HG02798 (cell line): ENCODE measurements around the gene LIMS1.
"Not testable (repeated sequence)": the region's sequence is repeated elsewhere in the genome, so short reads cannot be mapped to it uniquely, and the experiment has no call there.

ENCODE experiments used
- ATAC-seq: cut with Tn5 transposase; IDR thresholded peaks from one replicate; pipeline ENCODE4 v1.9.1; 2021; ENCODE audit warnings: mild to moderate bottlenecking; ENCODE audit not compliant: unreplicated experiment, poor library complexity

LIMS1 gene

DNA sequence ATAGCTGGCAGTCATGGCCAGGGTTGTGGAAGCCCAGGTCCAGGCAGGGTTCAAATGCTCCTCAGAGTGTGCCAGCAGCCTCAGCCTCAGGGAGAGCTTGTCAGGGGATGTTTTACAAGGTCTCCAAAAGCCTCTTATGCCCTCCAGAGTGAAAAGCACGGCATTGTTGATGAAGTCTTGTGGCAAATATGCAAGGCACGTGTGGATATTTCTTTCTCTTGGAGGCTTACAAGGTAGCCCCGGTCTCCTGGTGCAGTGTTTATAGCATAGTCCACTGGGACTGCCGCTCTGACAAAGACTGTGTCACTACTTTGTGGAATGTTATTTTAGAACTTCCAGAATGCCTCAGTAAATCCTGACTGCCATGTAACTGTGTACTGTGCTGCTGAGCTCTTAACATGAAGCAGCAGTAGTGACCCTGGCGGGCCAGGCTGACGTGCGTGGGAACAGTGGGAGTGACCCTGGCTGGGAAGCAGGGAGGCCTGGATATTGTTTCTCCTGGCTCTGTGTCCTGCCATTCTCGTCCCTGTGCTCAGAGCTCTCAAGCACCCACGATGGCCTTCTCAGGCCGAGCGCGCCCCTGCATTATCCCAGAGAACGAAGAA, 120.4 kb downstream of the LIMS1 start:
- ATAC-seq, result not testable (repeated sequence)

DNA sequence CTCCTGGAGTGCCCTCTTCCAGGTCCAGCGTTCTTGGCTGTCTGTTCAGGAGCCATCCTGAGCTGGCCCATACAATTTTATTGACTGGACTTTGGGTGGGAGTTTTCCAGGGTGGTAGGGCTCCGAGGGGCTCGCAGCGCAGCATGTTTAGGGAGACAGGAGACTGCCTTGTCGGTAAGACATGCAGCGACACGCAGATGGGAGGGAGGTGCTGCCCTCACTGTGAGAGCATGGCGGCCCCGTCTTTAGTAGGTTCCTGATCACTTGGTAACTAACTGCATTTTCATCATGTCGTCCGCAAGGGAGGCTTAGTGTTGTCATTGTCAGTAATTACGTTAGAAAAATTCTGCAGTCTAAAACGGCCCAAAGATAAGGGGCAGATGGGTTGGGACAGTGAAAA, 121.0 kb downstream of the LIMS1 start:
- not testable (repeated sequence) for ATAC-seq

DNA sequence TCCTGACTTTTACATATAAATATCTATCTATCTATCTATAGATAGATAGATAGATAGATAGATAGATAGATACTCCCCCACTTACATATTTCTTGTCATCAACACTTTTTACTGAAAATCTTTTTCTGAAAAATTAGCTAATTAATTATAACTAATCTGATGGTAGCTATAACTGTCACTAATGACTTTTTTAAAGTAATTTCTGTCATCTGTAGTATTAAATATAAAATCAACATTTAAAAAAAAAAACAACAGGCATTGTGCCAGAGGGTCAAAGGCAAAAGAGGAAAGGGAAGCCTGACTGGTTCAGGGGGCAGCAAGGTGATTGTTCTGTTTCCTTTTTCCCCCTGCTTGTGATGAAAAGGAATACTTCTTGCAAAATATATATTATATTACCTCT, 122.0 kb downstream of the LIMS1 start:
- not testable (repeated sequence) for ATAC-seq

DNA sequence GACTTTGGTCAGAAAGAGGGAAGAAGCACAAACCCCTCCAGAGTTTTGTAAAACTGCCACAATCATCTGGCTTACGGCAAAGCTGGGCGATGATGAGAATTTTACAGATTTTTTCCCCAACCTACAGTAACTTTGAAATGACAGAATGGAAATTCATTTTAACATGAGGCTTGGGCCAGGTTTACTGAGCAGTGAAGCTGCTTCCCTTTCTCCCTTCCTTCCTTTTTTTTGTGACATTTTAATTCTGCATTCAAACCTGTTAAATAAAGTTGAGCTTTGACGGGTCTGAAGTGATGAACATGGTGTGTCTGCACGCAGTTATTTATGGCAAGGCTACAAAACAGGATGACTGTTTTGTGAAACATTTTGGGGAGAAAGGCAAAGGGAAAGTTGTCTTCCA, 123.2 kb downstream of the LIMS1 start:
- not testable (repeated sequence) for ATAC-seq

DNA sequence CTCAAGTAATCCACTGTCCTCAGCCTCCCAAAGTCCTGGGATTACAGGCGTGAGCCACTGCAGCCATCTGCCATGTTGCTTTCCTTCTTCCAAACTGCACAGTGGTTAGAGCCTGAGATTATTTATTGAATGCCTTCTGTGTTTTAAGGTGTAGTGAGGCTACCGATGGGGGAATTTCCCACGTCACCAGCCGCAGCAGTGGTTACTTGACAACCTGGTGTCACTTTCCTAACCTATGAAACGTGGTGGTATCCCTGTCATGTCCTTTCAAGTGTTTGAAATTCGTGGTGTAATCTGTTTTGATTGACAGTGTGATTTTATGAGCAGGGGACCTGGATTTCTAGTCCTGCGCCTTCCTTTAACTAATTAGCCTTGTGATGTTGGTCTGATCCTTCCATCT, 124.3 kb downstream of the LIMS1 start:
- not testable (repeated sequence) for ATAC-seq

DNA sequence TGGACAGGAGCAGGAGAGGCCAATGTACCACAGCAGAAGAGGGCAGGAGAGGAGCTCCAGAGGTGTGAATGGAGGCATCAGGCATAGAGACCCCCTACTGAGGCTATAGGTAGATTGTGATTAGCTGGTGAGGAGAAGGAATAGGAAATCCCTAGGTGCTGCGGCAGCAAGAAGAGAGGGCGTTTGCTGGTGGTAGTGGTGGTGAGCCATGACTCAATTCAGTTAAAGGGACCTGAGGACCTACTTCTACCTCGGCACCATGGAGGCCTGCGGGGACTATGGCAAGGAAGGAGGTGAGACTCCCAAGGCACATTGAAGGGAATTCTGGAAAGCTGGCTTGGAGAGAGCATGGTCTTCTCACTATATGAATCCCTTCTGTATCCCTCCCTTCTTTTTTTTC, 127.2 kb downstream of the LIMS1 start:
- ATAC-seq, result not testable (repeated sequence)

DNA sequence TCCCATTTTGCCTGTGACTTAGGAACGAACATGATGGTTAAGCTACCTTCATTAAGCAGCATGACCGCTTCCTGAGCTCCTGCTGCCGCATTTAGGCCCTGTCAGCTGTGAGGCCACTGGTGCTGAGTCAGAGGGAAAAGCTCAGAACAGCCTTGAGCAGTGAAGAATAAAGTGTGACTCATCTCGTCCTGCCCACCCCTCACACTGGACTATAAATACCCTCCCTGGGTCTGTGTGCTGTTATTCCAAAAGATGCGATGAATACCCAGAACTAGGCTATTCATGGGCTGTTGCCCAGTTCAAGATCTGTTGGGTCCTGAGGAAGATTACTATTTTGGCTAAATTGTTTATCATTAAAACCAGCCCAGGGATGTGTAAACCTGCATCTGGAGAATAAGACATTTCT, 127.9 kb downstream of the LIMS1 start:
- ATAC-seq, result peak; percentile 92

DNA sequence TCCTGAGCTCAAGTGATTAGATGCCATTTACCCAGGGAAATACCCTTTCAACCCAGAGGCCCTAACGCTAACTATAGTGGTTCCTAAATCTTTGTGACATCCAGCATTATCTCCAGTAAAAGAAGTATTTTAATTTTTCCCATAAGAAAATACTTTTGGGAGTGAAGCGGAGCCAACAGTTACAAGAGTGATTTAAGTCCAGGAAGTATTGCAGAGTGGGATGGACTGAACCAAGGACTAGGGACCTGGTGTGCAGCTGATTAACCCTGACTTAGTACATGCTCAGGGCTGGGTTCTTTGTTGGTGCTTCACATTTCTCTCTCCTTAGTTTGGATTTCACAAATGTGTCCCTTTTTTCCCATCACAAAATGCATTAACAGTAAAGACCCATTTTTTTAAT, 129.1 kb downstream of the LIMS1 start:
- not testable (repeated sequence) for ATAC-seq

DNA sequence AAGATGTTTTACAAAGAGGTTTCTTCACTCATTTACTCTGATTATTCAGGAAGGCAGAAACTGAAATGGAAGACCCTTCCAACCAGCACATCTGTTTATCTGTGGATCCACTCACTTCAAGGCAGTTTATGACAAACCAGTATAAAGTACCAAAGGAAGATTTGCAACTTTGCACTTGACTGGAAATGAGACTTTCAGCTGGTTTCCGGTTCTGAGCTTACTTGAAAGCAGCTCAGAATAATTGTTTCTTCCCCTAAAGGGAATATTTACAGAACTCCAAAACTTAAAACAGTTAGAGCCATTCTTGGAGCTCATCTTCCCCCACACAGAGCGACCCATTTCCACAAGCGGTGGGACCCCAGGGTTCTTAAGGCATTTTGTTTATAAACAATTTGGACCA, 129.8 kb downstream of the LIMS1 start:
- ATAC-seq, result not testable (repeated sequence)

DNA sequence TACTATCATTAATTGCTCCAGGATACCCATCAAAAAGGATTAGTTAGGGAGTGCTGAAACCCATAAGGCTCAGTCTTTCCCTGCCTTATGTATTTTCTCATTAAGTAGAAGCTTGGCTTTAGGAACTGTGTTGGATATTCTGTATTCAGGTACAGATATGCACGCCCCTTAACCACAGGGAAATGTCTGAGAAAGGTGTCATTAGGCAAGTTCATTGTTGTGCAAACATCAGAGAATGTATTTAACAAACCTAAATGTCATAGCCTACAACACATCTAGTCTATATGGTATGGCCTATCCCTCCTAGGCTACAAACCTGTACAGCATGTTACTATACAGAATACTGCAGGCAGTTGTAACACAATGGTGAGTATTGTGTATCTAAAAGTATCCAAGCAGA, 130.7 kb downstream of the LIMS1 start:
- not testable (repeated sequence) for ATAC-seq

DNA sequence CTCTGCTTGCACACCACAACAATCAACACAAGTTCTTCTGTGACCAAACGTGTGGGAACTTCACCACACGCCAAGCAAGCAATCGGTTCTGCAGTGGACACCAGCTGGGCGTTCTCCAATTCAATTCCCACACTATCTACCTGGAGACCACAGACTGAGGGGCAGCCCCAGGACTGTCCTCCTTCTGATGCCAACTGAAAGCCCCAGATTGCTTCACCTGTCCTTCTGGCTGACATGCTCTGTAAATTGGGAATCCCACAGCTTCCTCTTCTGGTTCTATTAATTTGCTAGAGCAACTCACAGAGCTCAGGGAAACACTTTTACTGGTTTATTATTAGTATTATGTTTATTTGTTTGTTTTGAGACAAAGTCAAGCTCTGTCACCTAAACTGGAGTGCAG, 131.7 kb downstream of the LIMS1 start:
- ATAC-seq, result not testable (repeated sequence)

DNA sequence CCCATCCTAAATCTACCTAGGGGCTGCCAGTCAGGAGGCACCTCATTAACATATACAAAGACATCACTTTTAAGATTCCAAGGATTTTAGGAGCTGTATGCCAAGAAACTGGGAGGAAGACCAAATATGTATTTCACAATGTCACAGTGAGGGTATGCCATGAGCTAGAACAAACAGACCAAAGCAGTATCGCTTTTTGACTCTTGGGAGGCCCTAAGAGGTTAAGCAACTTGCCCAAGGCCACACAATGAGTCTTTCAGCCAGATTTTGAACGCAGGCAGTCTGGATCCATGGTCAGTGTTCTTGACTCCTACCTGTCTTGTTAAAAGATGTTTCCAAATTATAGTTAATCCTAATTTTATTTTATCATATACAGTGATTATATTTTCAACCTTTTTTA, 132.9 kb downstream of the LIMS1 start:
- not testable (repeated sequence) for ATAC-seq

DNA sequence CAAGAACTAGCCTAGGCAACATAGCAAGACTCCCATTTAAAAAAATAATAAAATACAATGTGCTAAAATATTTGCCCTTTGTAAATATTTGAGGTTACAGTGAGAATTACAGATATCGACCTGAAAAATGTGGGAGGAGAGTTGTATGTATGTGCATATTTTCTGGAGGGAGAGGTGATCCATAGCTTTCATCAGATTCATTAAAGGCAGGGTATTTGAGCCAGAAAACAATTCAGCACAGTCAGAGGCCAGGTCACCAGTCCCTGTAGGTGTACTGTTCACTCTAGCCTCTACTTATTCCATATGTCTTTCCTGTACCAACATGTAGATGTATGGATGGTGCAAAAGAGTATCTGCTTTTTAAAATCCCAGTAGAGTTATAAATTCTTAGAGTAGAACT, 136.0 kb downstream of the LIMS1 start:
- ATAC-seq, result not testable (repeated sequence)

DNA sequence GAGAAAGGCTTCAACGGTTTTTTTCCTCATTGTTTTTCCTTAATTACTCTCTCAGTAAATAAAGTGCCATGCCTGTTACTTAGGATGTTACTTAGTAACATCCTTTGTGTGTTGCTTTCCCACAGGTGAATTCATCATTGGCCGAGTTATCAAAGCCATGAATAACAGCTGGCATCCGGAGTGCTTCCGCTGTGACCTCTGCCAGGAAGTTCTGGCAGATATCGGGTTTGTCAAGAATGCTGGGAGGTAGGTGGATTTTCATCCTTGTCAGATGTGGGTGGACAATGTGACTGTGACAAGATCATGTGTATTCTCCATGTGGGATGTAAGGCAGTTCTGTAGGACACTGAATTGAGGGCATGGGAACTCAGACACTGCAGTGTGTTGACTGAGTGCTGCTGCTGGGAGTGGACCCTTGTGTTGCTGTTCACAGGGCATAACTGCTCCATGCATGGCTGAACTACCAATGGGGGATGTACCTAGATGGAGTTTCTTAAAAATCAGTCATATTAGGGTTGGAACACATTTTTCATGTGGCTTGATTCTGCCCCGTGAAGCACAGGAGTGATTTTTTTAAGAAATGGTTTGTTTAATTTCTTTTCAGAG, 138.0 kb downstream of the LIMS1 start:
- ATAC-seq, result not testable (repeated sequence)

DNA sequence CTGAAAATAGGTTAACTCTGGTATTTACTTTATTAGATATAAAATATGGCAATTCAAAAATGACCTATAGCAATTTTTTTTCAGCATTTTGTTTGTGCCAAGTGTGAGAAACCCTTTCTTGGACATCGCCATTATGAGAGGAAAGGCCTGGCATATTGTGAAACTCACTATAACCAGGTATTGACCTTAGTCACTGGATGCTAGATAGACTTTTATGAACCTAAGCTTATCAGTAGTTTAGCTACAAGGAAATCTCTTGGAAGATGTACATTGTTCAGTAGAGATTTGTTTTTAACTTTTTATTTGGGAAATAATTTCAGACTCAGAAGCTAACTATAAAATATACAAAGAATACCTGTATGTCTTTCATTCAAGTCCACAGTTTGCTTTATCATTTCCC, 142.3 kb downstream of the LIMS1 start:
- not testable (repeated sequence) for ATAC-seq

DNA sequence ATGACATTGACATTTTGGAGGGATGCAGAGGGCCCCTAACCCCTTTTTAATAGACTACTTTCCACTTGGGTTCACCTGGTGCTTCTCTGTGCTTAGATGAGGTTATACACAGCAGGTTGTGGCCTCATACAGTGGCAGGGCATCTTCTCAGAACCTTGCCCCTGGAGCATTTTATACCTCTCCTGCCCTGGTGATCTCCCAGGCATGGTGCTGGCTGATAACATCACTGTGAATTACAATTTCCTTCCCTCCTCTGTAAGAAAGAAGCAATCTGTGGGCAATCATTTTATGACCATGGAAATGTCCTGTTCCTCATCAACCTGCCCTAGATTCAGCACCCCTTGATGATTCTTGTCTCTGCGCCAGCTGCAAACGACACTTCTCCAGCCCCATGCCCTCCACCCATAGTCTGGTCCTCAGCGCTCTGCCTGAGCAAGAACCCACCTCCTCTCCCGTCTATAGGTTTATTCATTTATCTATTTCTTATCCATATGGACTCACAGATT, 143.0 kb downstream of the LIMS1 start:
- not testable (repeated sequence) for ATAC-seq

DNA sequence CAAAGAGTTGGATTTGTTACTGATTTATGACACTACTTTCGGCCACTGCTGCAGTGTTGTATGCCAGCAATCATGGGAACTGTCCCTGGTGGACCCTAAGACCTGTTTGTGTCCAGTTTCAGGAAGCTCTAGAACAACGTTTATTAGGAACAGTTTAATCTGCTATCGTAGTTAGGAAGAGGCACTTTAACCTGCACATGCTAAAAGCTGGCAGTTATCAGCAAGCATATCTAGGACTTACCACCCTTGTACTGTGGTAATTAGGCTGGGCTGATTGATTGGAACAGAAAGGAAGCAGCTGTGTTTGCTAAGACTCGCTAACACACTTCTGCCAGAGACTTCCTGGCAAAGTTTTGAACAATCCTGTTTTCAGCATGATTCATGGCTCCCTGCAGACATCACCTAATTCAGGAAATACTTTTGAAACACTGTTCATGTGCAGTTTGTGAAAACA, 144.0 kb downstream of the LIMS1 start:
- ATAC-seq, result not testable (repeated sequence)

DNA sequence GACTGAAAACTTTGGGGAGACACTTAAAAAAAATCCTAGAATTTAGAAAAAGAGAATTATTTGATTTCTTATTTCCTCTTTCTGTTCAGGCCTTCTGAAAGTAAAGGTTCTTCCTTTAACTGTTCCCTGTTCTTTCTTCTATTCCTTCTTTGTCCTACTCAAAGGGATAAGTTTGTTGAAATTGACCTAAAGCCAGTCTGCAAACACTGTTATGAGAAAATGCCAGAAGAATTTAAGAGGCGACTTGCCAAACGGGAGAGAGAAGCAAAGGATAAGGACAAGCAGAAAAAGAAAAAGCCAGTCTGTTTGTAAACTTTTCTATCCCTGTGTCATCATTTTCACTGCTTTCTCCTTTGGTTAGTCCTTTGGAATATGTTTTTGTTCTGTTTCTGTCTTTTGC, 146.5 kb downstream of the LIMS1 start:
- ATAC-seq, result not testable (repeated sequence)

DNA sequence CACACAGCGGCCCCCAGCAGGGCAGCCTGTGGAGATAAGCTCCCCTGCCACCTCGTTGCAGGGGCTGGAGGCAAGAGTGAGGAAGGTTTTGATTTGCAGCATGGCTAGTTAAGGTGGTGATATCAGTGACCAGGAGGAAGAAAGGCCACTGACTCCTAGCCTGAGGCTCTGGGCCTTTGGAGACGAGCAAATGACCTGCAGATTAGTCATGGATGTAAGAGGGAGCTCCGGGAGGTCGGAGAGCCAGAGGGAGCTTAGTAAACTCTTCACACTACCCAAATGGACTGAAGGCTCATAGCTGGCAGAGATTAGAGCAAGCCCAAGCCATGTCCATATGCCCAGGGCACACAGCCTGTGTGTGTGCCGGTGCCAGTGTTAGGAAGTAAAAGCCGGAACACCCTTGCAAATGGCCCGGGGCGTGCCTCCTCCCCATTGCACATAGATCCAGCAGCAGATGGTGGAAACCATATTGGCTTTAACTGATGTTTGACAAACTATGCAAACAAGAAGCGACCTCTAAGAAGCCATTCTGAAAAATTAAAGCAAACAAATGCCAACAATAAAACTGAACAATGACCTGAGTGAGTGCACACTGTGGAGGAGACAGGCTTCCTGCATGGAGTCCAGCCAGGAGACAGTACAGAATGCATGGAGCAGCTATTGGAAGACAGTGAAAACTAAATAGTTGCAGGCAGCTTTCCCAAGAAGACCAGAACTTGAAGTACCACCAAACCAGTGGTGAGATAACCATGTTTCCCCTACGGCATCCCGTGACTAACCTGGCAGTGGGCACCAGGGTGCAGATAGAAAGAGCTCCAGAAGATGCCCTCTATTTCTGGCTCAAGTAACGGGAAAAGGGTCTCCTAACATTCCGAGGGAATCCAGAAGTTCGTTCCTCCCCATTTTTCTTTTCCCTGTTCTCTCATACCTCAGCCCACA, 154.8 kb downstream of the LIMS1 start:
- not testable (repeated sequence) for ATAC-seq

DNA sequence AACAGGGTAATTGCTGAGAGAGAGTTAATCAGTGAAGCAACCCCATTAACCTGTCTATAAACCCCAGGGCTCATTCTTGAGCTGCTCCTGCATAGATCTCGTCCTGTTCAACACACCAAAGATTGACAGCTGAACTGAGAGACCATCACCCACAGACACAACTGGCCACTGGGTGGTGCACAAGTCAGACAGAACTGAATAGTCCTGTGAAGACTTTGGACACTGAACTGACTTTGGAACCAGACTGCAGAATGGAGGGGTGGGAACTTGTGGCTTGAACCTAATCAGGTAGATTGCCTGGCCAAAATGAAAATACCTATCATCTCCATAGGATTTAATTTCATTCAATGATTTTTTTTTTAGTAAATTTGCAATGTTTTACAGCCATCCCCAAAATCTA, 155.7 kb downstream of the LIMS1 start:
- ATAC-seq, result not testable (repeated sequence)

DNA sequence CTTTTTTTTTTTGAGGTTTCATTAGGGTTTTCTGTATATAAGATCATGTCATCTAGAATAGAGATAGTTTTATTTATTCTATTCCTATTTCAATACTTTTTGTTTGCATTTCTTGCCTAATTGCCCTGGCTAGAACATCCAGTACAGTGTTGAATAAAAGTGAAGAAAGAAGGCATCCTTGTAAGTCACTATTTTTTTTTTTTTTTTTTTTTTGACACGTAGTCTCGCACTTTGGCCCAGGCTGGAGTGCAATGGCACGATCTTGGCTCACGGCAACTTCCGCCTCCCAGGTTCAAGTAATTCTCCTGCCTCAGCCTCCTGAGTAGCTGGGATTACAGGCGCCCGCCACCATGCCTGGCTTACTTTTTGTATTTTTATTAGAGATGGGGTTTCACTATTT, 157.2 kb downstream of the LIMS1 start:
- no peak for ATAC-seq
